Stimulated activated CD4-positive, alpha-beta T cell treated with anti-CD3 and anti-CD28 coated beads, TNF-alpha, amount 100 ng/mL, for 24 hours (primary cell): ENCODE data around the gene CTDSP1.

ENCODE experiments used
- DNase-seq, 3 experiments: peaks; one replicate each; pipeline ENCODE4 v3.0.0-alpha.2; 2020; ENCODE audit warnings: low read depth in 3 of 3

The CTDSP1 gene

DNA sequence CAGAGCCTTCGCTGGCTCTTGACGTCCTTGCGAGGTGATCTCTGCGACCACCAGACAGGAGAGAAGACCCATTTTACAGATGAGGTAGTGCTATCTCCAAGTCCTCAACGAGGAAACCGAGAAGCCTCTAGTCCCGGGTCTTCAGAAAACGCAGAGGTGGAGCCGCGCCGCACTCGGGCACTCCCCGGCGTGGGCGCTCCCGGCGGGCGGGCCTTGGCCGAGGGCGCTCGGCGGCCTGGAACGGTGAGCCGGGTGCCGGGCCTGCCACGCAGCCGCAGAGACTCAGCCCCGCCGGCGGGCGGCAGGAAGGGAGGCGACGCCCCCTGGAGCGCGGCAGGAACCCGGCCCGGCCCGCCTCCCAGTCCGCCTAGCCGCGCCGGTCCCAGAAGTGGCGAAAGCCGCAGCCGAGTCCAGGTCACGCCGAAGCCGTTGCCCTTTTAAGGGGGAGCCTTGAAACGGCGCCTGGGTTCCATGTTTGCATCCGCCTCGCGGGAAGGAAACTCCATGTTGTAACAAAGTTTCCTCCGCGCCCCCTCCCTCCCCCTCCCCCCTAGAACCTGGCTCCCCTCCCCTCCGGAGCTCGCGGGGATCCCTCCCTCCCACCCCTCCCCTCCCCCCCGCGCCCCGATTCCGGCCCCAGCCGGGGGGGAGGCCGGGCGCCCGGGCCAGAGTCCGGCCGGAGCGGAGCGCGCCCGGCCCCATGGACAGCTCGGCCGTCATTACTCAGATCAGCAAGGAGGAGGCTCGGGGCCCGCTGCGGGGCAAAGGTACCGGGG lies at the start of gene CTDSP1:
CTDSP1 (plus strand) TSS at position 478 of the 776 bp plus-strand sequence; CDS start at position 701, 223 bp downstream.
- peak; percentile 82 to 90 (median 86) for DNase-seq

GRCh38 chr2:218354045-218354444 lies 45.6 kb upstream of the CTDSP1 start:
- DNase-seq, result no peak

GRCh38 chr2:218354850-218355443 lies 44.7 kb upstream of the CTDSP1 start:
- no peak for DNase-seq

DNA sequence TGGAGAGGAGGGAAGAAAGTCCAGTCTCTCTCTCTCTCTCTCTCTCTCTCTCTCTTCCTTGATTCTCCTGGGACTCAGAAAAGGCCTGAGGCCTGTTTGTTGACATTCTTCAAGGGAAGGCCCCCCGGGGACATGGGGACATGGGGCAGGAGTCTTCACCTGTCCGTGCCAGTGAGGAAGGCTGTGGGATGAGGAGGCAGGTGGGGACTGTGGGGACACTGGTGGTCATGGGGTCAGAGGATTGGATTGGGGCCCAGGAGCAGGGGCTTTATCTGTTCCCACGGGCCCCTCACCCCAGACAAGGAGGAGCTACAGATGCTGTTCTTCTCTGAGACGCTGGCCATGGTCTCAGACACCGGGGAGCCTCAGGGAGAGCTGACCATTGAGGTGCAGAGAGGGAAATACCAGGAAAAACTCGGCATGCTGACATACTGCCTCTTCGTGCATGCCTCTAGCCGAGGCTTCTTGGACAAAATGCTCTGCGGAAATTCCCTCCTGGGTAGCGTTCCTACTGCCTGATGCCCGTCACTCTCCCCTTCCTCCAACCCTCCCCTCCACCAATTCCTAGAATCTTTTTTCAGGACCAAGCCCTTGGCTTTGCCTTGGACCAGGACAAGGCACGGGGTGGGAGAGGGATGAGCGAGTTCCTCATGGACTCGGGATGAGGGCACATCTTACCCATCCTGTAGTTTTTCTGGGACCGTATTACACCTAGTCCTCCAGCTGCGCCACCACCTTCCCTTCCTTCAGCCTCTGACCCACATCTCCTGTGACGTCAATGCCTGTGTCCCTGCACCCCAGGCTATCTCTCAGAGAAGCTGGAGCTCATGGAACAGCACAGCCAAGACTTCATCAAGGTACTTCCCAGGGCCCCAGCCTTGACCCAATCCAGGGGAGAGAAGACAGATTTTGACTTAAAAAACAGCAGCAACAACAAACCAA lies 42.2 kb upstream of the CTDSP1 start:
- DNase-seq, result no peak

DNA sequence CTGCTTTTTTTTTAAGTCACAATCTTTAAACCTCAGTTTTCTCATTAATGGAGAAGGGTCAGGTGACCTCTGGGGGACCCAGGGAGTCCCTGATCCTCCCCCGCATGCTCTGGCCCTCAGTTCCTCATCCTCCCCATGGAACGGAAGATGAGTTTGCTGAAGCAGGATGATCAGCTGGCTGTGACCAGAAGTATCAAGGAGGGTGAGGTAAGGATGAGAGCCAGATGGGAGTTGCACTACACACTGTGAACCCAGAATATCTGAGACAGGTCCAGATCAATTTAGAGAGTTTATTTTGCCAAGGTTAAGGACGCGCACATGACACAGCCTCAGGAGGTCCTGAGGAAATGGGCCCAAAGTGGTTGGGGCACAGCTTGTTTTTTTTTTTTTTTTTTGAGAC lies 39.2 kb upstream of the CTDSP1 start:
- DNase-seq, result no peak

DNA sequence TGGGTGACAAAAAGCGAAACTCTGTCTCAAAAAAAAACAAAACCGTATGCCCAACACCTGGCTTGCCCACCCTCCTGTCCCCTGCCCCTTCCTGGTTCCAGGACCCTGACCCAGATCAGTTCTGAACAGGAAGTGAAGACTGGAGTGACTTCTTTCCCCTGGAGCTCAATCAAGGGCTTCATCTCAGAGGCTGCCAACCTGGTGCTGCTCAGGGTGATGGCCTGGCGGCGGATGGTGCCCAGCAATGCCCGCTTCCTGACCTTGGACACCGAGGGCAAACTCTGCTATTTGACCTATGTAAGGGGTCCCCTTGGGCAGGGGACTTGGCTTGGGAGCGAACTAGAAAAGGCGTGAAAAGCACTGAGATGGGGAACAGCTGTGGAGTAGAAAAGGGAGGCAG lies 37.1 kb upstream of the CTDSP1 start:
- no peak for DNase-seq

DNA sequence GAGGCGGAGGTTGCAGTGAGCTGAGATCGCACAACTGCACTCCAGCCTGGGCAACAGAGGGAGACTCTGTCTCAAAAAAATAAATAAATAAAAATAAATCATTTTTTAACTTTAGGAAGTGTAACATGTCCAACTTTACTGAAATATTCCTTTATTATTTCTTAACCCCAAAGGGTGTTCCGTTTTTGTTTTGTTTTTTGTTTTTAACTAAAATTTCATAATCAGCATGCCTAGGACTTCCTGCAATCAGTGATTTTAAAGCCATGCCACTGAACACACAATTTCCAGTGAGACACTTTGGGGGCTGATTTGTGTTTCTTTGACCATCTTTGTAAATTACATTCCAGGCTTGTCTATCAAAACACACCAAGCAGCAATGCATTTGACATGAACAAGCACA lies 35.9 kb upstream of the CTDSP1 start:
- no peak for DNase-seq

DNA sequence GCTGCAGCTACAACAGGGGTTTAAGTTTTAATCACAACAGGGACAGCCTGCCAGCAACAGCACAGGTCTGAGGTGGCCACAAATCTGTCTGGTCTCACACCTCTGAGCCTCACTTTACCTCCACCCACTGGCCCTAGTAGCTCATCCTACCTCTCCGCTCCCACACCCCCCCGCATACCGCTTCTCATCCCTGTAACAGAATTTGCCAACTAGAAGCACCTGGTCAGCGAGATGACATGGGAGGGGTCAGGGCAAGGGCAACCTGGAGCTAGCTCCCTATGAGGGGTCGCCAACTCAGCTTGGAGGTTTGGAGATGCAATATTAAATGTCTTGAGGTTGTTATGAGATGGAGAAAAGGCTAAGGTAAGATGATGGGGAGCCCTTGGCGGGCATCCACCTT lies 35.5 kb upstream of the CTDSP1 start:
- DNase-seq, result no peak

DNA sequence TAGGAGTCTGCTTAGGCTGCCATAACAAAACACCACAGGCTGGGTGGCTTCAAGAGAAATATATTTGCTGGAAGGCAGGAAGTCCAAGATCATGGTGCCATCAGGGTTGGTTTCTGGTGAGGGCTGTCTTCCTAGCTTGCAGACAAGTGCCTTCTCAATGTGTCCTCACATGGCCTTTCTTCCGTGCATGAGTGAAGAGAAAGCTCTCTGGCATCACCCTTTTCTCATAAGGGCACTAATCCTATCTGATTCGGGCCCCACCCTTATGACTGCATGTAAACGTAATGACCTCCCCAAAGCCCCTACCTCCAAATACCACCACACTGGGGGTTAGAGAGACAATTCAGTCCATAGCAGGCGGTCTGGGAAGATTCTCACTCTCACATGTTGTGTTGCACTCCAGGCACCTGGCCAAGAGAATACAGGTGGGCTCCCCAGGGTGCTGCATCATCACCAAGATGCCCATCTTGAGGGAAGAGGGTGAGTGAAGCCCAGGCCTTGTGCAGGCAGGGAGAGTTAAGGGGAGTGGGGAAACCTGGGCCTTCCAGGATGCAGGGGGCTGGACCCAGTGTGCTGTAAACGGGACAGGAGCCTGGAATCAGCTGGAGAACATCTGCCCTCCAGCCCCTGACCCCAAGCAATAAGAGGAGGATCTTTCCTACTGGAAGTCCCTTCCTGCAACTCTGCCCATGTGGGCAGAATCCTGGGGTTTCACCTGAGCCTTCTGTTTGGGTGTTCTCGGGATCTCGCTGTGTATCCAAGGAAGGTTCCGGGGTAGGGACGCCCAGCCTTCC lies 32.9 kb upstream of the CTDSP1 start:
- DNase-seq, result no peak

DNA sequence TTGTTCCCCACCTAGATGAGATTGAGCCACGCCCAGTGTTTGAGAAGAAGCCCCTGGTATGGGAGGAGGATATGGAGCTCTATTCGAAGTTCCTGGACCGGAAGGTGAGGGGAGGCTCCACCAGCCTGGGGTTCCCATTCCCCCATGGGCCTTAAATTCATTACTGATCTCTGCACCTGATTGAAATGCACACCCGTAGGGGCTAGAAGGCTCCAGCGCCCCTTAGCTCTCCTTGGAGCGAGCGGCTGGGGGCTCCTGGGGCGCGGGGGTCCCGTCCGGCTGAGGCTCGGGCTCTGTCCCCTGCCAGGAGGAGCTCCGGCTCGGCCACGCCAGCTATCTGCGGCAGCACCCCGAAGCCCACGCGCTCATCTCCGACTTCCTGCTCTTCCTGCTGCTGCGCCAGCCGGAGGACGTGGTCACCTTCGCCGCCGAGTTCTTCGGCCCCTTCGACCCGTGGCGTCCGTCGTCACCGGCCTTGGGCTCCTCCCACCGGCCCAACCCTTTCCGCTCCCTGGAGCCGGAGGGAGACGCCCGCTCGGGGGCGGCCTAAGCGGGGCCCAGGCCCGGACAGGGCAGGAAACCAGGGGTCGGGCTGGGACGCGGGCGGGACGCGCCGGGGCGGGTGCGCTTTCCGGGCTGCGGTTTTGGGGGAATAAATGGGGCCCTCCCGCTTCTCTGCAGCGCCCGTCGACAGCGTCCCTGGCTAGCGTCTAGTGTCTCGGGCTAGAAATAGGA lies 32.1 kb upstream of the CTDSP1 start:
- peak; percentile 22 to 73 (median 32) for DNase-seq

GRCh38 chr2:218368150-218368528 lies 31.5 kb upstream of the CTDSP1 start:
- no peak for DNase-seq

DNA sequence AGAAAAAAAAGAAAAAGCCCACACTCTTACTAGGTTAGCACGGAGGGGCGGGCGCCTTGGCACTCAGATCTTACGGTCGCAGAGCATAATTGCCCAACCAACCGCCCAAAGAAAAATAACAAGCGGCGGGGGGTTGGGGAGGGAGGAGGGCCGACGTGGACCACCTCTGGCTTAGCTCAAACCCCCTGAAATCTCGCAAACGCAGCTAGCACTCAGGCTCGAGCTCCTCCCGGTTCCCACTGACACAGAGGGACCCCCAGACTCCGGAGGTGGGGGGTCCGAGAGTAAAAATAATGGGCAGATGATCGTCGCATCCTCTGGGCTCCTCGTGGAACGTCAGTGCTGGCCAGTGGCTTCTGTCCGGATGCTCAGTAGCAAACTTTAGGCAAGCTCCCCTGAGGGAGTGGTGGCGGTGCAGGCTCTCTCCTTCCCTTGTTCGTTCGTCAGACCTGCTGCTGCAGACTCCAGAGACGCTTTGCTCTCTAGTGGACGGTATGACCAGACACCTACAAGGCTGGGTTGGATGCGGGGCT lies 31.0 kb upstream of the CTDSP1 start:
- DNase-seq, result no peak

DNA sequence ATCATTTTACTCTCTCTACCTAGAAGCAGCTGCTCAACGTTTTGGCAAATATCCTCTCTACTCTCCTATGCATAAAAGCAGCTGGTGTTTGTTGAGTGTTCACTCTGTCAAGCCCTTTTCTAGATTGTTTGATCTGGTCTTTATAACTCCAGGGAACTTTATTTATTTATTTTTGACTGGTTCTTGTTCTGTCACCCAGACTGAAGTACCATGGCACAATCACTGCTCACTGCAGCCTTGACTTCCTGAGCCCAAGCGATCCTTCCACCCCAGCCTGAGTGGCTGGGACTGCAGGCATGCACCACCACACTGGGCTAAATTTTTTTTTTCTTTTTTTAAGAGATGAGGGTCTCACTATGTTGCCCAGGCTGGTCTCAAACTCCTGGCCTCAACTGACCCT lies 30.3 kb upstream of the CTDSP1 start:
- DNase-seq, result no peak

DNA sequence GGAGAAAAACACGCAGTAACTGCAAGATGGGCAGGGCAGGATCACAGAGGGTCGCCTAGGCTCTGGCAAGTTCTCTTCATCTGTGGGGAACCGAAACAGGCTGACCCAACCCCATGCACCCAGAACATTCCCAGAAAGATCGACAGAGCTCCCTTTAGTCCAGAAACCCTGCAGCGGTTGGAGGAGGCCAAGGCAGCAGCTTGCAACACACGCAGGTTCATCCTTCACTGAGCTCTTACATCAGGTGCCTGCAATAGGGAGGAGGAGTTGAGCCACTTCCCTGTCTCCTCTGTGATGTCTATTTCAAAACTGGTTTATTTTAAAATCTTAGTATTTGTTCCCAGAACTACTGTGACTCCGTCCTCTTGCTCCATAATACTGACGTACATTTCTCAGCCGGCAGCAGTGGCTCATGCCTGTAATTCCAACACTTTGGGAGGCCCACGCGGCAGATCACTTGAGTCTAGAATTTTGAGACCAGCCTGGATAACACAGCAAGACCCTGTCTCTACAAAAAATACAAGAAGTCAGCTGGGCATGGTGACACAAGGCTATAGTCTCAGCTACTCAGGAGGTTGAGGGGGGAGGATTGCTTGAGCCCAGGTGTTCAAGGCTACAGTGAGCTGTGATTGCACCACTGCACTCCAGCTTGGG lies 29.1 kb upstream of the CTDSP1 start:
- DNase-seq, result no peak

DNA sequence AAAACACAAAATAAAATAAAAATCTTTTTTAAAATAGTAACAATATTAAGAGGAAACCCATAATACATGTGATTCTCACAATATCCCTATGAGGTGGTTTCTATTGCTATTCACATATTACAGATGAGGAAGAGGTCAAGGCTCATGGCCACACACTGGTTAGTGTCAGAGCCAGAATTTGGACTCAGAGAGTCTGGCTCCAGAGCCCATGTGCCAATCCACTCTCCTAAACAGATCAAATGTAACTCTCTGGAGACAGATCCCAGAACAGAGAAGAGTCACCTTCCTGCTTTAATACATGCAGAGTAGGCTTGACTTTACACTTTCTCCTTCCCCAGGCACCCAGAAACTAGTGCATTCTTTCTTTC lies 27.7 kb upstream of the CTDSP1 start:
- no peak for DNase-seq

DNA sequence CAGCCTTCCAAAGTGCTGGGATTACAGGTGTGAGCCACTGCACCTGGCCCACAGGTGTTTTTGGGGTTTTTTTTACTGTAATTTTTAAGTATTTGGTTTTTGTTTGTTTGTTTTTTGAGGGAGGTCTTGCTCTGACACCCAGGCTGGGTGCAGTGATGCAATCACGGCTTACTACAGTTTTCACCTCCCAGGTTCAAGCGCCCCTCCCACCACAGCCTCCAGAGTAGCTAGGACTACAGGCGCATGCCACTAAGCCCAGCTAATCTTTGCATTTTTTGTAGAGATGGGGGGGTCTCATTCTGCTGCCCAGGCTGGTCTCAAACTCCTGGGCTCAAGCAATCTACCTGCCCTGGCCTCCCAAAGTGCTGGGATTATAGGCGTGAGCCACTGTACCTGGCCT lies 24.9 kb upstream of the CTDSP1 start:
- no peak for DNase-seq

- no peak for DNase-seq
These were observed 24.5 kb upstream of the CTDSP1 start for GRCh38 chr2:218375212-218375611.

DNA sequence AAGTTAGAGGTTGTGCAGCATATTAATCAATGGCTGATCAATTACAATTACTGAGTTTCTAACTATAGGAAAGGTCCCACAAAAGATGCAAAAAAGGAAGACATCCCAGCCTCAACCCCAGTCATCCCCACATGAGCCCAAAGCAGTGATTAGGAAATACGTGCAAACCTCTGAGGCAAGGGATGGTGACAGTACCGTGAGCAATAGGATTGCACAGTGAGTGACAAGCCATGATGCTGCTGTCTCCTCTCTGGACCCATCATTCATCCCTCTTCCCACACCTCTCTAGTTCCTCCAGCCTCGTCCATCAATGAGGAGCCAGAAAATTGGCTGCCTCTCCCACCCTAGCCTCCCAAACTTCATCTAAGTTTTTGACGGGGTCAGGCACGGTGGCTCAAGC lies 21.6 kb upstream of the CTDSP1 start:
- DNase-seq, result no peak

GRCh38 chr2:218381916-218382366 lies 17.7 kb upstream of the CTDSP1 start, which contains the start of gene SLC11A1:
SLC11A1 (plus strand) TSS chr2:218382273; CDS start chr2:218382369, 96 bp downstream.
- no peak for DNase-seq

GRCh38 chr2:218382785-218383184 lies 16.9 kb upstream of the CTDSP1 start:
- no peak for DNase-seq
